Neural progenitor cell (in vitro differentiated cells): ENCODE measurements around the gene GALK1. TPM values are rescaled to one million over a fixed set of nuclear protein-coding genes. Genes with fewer than 3 reads are reported as not detected.

Source experiments
- DNase-seq: peaks from one replicate; pipeline ENCODE4 v3.0.0-alpha.2; 2016; ENCODE audit warnings: low spot score
- H2AFZ ChIP-seq: fragments of 200-600 bp; sonication (generic); replicated peaks from 2 replicates; pipeline ENCODE4 v1.6.1; 2016; ENCODE audit warnings: antibody characterized with exemption
- H3F3A ChIP-seq: fragments of 200-600 bp; sonication (generic); 2 replicates; pipeline ENCODE4 v1.6.1; 2016; ENCODE audit warnings: antibody characterized with exemption, low read depth
- H3K27ac ChIP-seq: fragments of 200-600 bp; sonication (generic); 2 replicates; pipeline ENCODE4 v1.5.1; 2016; ENCODE audit warnings: mild to moderate bottlenecking
- H3K27me3 ChIP-seq: fragments of 200-600 bp; sonication (generic); 2 replicates; pipeline ENCODE4 v1.6.1; 2016; ENCODE audit warnings: mild to moderate bottlenecking, moderate library complexity
- H3K36me3 ChIP-seq: fragments of 200-600 bp; sonication (generic); 2 replicates; pipeline ENCODE4 v1.5.1; 2016
- H3K4me1 ChIP-seq: fragments of 200-600 bp; sonication (generic); 2 replicates; pipeline ENCODE4 v1.6.1; 2016; ENCODE audit warnings: mixed run types
- H3K4me2 ChIP-seq: fragments of 200-600 bp; sonication (generic); 2 replicates; pipeline ENCODE4 v1.6.1; 2016
- H3K4me3 ChIP-seq: fragments of 200-600 bp; sonication (generic); 2 replicates; pipeline ENCODE4 v1.5.1; 2016
- H3K79me2 ChIP-seq: fragments of 200-600 bp; sonication (generic); 2 replicates; pipeline ENCODE4 v1.6.1; 2016; ENCODE audit warnings: low read depth
- H3K9ac ChIP-seq: fragments of 200-600 bp; sonication (generic); 2 replicates; pipeline ENCODE4 v1.6.1; 2016
- H3K9me3 ChIP-seq: fragments of 200-600 bp; sonication (generic); 2 replicates; pipeline ENCODE4 v1.5.1; 2016; ENCODE audit warnings: low read depth
- H4K20me1 ChIP-seq: fragments of 200-600 bp; sonication (generic); 2 replicates; pipeline ENCODE4 v1.6.1; 2016; ENCODE audit warnings: low read depth
- H3K27ac Mint-ChIP-seq: 3 replicates; pipeline ENCODE4 v1.8.0; 2021; ENCODE audit warnings: mixed read lengths
- H3K27me3 Mint-ChIP-seq: 2 replicates; pipeline ENCODE4 v1.8.0; 2022; ENCODE audit warnings: low read depth, mild to moderate bottlenecking, inconsistent platforms, moderate library complexity, mixed read lengths; ENCODE audit not compliant: insufficient read depth
- H3K36me3 Mint-ChIP-seq: 3 replicates; pipeline ENCODE4 v1.8.0; 2021; ENCODE audit warnings: mixed read lengths
- H3K4me1 Mint-ChIP-seq: 3 replicates; pipeline ENCODE4 v1.8.0; 2021; ENCODE audit warnings: mixed read lengths
- H3K4me3 Mint-ChIP-seq: 3 replicates; pipeline ENCODE4 v1.8.0; 2021; ENCODE audit warnings: mild to moderate bottlenecking, moderate library complexity, mixed read lengths
- H3K9me3 Mint-ChIP-seq: 3 replicates; pipeline ENCODE4 v1.8.0; 2020; ENCODE audit warnings: mixed read lengths
- CTCF ChIP-seq: fragments of 200-600 bp; sonication (generic); IDR thresholded peaks from 2 replicates; pipeline ENCODE4 v1.5.1; 2017; ENCODE audit warnings: antibody characterized with exemption, mild to moderate bottlenecking
- EZH2 ChIP-seq: fragments of 200-600 bp; sonication (generic); IDR thresholded peaks from 2 replicates; pipeline ENCODE4 v1.6.1; 2017; ENCODE audit warnings: antibody characterized with exemption, mild to moderate bottlenecking, moderate library complexity
- EZH2phosphoT487 ChIP-seq: fragments of 200-600 bp; sonication (generic); IDR thresholded peaks from 2 replicates; pipeline ENCODE4 v1.6.1; 2017; ENCODE audit warnings: antibody characterized with exemption
- total RNA-seq: library from RNA; depleted of rRNA; stranded (reverse); fragments of >200 nt; gene quantifications from 2 replicates; pipeline ENCODE4 v1.2.3, GENCODE V29; 2015; ENCODE audit warnings: low replicate concordance

GALK1 gene
- total RNA-seq, 1 donor from 2014 or later, result 6.5 TPM

DNA sequence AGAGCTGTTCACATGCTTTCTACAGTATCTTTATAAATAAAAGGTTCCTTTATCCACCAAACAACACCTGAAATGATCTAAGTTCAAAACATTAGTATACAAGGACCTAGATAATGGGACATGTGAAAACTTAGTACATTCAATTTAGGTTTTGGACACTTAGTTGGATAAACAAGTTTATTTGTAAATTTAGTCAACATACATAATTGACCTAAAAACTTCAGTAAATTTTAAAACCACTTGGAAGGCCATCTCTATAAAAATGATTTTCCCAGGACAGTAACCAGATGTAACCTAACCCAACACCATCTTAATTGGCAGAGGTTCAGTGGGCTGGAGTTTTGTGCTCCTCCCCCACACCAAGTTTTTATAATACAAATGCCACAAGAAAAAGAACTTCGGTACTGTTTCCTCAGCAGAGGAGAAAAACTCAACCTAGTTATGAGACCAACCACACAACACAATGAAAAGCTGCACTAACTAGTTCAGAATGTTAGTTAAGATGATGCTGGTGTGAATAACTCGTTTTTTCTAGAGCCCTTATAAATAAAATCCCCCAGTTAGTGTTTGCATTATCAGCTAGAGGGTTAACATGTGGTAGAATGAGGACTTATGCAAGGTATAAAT lies 12.4 kb upstream of the GALK1 start:
- H4K20me1 ChIP-seq, result peaks cover 48% of the 10 kb centered on the region
- peaks cover 29% of the 10 kb centered on the region for H3K36me3 Mint-ChIP-seq
- no peak for DNase-seq
- peaks cover 24% of the 10 kb centered on the region for H3K4me1 Mint-ChIP-seq
- peak overlapping the region; percentile 100 for H3K4me3 Mint-ChIP-seq
- peak overlapping the region; percentile 99 for H3K4me3 ChIP-seq
- H3K9me3 Mint-ChIP-seq, result peaks cover 2% of the 10 kb centered on the region
- peaks cover 64% of the 10 kb centered on the region for H3F3A ChIP-seq
- H3K9me3 ChIP-seq, result no peaks in the 10 kb centered on the region
- H3K27ac Mint-ChIP-seq, result no peak overlapping the region
- no peak overlapping the region for H3K27ac ChIP-seq
- no peak for TF ChIP-seq EZH2
- TF ChIP-seq EZH2phosphoT487, result no peak
- no peak for TF ChIP-seq CTCF
- no peaks in the 10 kb centered on the region for H3K27me3 ChIP-seq
- H3K36me3 ChIP-seq, result peaks cover 16% of the 10 kb centered on the region
- no peak overlapping the region for H3K9ac ChIP-seq
- H3K27me3 Mint-ChIP-seq, result peaks cover 7% of the 10 kb centered on the region
- peak overlapping the region; percentile 100 for H3K4me2 ChIP-seq
- H2AFZ ChIP-seq, result no peak overlapping the region
- peaks cover 31% of the 10 kb centered on the region for H3K79me2 ChIP-seq
- peaks cover 17% of the 10 kb centered on the region for H3K4me1 ChIP-seq

DNA sequence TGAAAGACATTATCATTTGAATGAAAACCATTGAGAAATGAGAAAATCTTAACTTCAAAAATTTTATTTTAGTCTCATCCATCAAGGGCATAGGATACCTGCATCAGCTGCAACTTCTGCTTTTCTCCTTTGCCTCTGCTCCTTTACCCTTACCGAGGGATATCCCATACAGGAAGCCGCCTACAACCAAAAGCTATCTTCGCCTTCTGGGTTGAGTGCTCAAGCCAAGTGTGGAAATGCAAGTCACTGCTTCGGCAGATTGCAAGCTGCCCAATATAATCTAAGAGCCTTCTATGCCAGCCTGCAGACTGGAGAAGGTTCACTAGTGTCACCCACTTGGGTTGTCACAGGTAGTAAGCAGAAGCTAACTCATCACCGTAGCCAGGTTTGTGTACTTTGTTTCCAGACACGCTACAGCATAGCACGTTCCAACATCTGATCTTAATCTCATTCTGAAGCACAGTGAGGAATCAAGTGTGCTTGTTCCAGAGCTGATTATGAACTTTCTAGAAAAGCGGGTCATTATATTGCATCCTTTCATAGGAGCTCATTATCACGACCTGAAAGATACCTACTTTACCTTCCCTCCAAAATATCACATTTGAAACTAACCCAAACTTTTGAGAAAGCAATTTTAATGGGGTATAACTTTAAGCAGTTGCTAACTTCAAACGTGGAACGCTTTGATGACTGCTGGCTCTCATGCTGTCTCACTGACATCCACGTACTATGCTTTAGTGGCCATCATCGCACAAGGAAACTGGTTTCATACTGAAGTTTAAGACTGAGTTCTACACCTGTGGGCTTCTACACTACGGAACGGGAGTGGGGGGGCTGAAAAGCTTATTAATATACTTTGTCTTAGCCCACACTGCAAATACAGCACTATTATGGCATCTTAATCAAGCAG lies 11.6 kb upstream of the GALK1 start:
- H3K4me1 ChIP-seq, result peaks cover 17% of the 10 kb centered on the region
- peaks cover 10% of the 10 kb centered on the region for H3K27me3 Mint-ChIP-seq
- H3F3A ChIP-seq, result peaks cover 68% of the 10 kb centered on the region
- peaks cover 16% of the 10 kb centered on the region for H3K36me3 ChIP-seq
- no peaks in the 10 kb centered on the region for H3K9me3 ChIP-seq
- TF ChIP-seq EZH2, result no peak
- TF ChIP-seq CTCF, result no peak
- TF ChIP-seq EZH2phosphoT487, result no peak
- no peak overlapping the region for H3K9ac ChIP-seq
- no peak for DNase-seq
- peaks cover 2% of the 10 kb centered on the region for H3K9me3 Mint-ChIP-seq
- H3K27ac ChIP-seq, result no peak overlapping the region
- peak overlapping the region; percentile 99 for H3K4me3 ChIP-seq
- H3K79me2 ChIP-seq, result peaks cover 31% of the 10 kb centered on the region
- H3K27ac Mint-ChIP-seq, result no peak overlapping the region
- no peak overlapping the region for H2AFZ ChIP-seq
- peaks cover 48% of the 10 kb centered on the region for H4K20me1 ChIP-seq
- H3K36me3 Mint-ChIP-seq, result peaks cover 29% of the 10 kb centered on the region
- peaks cover 29% of the 10 kb centered on the region for H3K4me1 Mint-ChIP-seq
- H3K4me2 ChIP-seq, result peak overlapping the region; percentile 100
- peak overlapping the region; percentile 100 for H3K4me3 Mint-ChIP-seq
- H3K27me3 ChIP-seq, result no peaks in the 10 kb centered on the region

GRCh38 chr17:75774991-75775668 lies 10.1 kb upstream of the GALK1 start:
- Histone ChIP-seq H3K4me3 (no peak overlapping the region), H3K4me1 (peaks cover 16% of the 10 kb centered on the region), H3K4me2 (no peak overlapping the region), H3K79me2 (peaks cover 31% of the 10 kb centered on the region), H3K27me3 (no peaks in the 10 kb centered on the region), H4K20me1 (peaks cover 48% of the 10 kb centered on the region), H3F3A (peaks cover 64% of the 10 kb centered on the region), H3K9me3 (no peaks in the 10 kb centered on the region), H2AFZ (no peak overlapping the region), H3K36me3 (peaks cover 16% of the 10 kb centered on the region), H3K27ac (peak overlapping the region; percentile 61), H3K9ac (no peak overlapping the region)
- H3K9me3 Mint-ChIP-seq, result peaks cover 2% of the 10 kb centered on the region
- no peak for DNase-seq
- H3K36me3 Mint-ChIP-seq, result peaks cover 29% of the 10 kb centered on the region
- TF ChIP-seq EZH2phosphoT487 (no peak), EZH2 (no peak), CTCF (no peak)
- peaks cover 32% of the 10 kb centered on the region for H3K4me1 Mint-ChIP-seq
- no peak overlapping the region for H3K27ac Mint-ChIP-seq
- H3K27me3 Mint-ChIP-seq, result peaks cover 10% of the 10 kb centered on the region
- no peak overlapping the region for H3K4me3 Mint-ChIP-seq
